Omental fat pad (tissue), 4 donors: Measurements from ENCODE around the gene CCDC197. TPM values are rescaled to one million over a fixed set of nuclear protein-coding genes. Genes with fewer than 3 reads are reported as not detected.

Source experiments
- ATAC-seq: fragments of 150-250 bp; one replicate; pipeline ENCODE4 v1.9.1; 2016; ENCODE audit warnings: mild to moderate bottlenecking, moderate library complexity; ENCODE audit not compliant: low FRiP score
- DNase-seq: peaks from one replicate; pipeline ENCODE4 v3.0.0-alpha.2; 2019; ENCODE audit warnings: low spot score
- CTCF ChIP-seq, 3 donors: fragments of 450-650 bp; IDR thresholded peaks; one replicate each; pipeline ENCODE4 v1.5.1; 2016 to 2017; ENCODE audit warnings: antibody characterized with exemption in 3 of 3, mild to moderate bottlenecking in 3 of 3, moderate library complexity in 2 of 3
- total RNA-seq, 4 donors: library from RNA; depleted of rRNA; stranded (reverse); fragments of >200 nt; gene quantifications; one replicate each; pipeline ENCODE4 v1.1.0, GENCODE V29; 2016

Gene CCDC197
- total RNA-seq, 4 donors from 2014 or later = not detected

GRCh38 chr14:94036313-94037167 lies 39.4 kb downstream of the CCDC197 start:
- peak in 2 of 3 donors; percentile 2 to 68 for TF ChIP-seq CTCF (IDR thresholded peaks at IDR 0.05)
- peak; percentile 83 for ATAC-seq
- peak; percentile 88 for DNase-seq

DNA sequence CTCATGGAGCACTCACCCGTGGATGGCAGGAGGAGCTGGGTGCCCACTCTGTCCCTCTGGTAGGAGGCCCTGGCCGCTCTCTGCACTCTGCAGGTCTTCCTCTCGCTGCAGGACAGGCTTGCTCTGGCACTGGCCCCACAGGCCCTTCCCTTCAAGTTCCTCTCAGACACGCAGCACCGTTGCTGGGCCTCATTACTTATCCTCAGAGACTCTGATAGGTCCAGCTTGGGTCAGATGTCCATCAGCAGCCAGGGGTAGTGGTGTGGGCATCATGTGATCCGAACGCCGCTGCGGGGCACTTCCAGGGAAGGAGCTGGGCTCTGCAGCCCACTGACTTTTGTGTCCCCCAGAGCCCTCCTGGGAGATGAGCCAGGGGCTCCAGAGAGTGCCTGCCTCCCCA lies 40.9 kb downstream of the CCDC197 start:
- TF ChIP-seq CTCF (IDR thresholded peaks at IDR 0.05) = no peak
- DNase-seq = no peak
- ATAC-seq = no peak

DNA sequence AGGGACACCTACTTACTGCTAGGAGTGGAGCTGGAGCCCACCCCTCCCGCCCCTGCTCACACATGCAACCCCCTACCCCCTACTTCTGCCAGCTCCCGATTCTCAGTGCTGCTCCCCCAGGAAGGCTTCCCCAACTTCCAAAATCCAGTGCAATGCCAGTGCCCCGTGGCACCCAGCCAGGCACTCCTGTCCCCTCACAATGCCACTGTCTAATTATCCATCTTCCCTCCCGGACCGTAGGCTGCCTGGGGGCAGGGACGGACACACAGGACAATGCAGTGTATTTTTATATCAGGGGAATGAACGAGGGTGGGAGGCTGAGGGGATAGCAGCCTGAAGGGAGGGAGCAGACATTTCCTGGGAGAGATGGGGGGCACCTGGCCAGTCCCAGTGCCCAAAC lies 41.4 kb downstream of the CCDC197 start:
- no peak for TF ChIP-seq CTCF (IDR thresholded peaks at IDR 0.05)
- no peak for ATAC-seq
- DNase-seq = no peak

- ATAC-seq (no peak), DNase-seq (no peak)
- no peak for TF ChIP-seq CTCF (IDR thresholded peaks at IDR 0.05)
Observed at GRCh38 chr14:94038921-94039629, 42.0 kb downstream of the CCDC197 start.

DNA sequence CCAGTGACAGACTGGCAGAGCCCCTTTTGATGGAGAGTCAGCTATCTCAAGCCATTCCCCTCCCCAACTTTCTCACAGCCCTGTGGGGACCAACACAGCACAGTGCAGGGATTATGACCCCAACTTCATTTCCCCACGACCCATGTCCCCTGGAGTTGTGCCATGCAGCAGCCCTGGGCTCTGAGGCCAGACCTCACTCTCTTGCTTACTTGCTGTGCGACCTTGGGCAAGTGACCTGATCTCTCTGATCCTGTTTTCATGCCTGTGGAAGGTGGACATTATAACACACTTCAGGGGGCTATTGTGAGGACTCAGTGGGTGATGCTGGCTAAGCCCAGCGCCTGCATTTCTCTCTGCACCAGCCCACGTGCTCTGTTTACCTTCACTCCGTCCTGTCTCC lies 43.1 kb downstream of the CCDC197 start:
- no peak for ATAC-seq
- TF ChIP-seq CTCF (IDR thresholded peaks at IDR 0.05) = no peak

DNA sequence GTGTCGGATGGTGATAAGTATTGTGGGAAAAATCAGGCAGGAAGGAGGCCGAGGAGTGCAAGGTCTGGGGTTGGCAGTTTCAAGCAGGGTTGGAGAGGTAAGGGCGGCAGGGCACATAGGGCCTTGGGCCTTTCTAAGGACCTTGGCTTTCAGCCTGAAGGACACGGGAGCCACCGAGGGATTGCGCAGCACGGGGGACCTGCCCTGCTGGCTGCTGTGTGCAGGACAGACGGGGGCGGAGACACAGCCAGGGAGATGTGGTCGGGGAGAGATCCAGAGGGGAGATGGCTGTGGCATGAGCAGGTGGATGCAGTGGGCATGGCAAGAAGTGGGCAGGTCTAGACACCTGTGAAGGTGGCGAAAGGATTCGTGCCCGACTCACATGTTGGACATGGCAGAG lies 43.7 kb downstream of the CCDC197 start:
- ATAC-seq (no peak), DNase-seq (no peak)
- no peak for TF ChIP-seq CTCF (IDR thresholded peaks at IDR 0.05)

More for the DNA sequence above, 43.1 kb downstream of the CCDC197 start:
- no peak for DNase-seq
